HG03521 (cell line): Measurements from ENCODE around the gene TRABD2B.

Source experiments
- ATAC-seq: cut with Tn5 transposase; IDR thresholded peaks from one replicate; pipeline ENCODE4 v1.9.1; 2021; ENCODE audit warnings: mild to moderate bottlenecking, moderate library complexity; ENCODE audit not compliant: unreplicated experiment

The TRABD2B gene

DNA sequence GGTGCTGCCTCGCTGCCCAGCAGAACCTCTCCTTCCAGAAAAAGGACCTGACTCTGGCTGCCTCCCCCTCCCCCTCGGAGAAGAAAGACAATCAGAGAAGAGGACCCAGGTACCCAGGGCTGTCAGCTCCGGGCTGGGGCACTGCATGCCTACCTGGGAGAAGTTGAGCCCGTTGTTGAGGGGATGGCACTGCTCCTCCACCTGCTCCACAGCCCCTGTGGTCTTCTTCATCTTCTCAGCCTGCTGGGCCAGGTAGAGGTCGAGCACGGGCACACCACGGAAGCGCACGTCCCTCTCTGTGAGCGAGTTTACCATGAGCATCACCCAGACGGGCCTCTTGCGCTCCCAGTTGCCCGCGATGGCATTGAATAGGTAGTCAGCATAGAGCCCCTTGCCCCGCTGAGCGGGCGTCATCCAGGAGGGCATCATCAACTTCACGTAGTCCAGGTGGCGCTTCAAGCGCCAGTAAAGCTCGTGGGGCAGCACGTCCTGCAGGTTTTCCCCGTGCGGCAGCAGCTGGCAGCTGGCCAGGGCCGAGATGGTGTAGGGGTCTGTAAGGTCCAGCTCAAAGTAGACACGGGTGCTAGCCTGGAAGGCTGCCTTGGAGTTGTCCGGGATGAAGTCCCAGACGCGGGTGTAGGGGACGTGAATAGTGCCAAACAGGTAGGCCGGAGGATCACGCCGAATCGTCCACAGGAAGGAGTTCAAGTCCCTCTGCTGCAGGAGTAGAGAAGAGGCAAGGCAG is 3.1 kb downstream of the TRABD2B start:
- ATAC-seq: no peak

DNA sequence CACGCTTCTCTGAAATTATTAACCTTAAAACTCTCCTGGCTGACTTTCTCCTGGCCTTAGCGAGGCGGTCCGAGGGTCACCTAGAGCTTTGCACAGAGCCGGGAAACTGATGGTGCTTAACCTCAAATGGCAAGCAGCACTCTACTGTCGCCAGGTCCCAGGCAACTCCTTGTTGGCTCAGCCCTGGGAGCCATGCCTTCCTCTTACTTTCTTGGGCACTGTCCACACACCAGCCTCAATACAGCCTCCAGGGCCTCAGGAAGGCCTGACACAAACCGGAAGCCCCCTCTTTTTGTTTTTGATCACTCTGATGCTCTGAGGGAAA is 3.8 kb downstream of the TRABD2B start:
- no peak for ATAC-seq

DNA sequence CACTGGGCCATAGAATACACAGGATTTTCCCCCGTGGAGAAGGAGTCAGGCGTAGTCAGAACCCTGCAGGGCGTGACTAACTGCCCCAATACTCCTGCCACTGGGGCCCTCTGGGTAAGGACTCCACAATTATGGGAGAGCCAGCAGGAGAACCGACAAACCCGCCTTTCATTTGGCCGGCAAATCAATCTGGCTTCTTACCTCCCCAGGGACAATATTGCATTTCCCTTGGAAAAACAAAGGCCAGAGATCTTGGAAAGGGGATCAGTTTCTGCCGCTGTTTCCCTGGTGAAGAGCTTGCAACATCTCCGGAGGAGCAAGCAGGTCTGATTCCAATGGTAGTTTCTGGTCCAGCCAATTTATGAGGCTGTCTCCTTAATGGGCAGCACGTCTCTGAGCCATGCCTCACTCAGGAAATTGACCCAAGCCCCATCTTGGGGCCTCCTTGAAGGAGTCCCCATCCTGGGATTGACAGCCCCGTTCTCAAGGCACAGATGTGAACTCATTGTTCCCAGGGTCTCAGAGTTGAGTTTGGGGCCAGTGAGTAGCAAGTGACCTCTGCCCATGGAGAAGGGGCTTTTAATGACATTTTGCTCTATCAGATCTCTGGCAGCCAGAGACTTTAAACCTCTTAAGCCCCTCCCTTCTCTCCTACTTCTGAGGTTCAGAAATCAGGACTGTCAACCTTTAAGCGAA is 4.3 kb downstream of the TRABD2B start:
- no peak for ATAC-seq

DNA sequence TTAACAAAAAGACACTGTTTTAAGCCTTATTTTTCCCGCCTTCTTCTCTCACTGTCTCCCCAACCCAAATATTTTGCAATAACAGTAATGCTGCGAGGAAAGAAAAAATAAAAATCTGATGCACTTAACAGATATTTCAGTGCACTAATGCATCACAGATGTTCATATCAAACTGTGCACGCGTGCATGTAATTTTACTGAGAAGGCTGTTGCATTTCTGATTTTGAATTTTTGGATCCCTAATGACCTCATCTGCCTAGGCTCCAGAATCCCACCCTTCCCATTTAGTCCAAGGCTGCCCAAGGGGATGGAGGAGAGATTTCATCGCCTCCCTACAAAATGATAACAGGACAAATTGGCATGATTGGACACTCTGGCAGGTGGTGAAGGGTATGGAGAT is 5.5 kb downstream of the TRABD2B start:
- ATAC-seq: no peak

DNA sequence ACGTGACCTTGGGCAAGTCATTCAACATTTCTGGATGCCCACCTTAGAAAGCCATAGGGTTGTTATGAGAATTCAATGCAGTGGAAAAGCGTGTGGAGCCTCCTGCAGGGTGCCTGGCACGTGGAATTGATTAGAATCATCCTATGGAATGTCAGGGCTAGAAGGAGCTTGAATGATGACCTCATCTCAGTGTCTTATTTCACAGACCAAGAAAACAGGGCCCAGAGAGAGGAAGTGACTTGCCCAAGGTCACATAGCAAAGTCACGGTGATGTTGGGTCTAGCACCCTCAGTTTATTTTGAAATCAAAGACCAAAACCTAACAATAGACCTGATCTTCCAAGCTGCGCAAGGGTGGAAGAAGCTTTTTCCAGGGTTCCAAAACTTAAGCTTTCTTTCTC is 6.0 kb downstream of the TRABD2B start:
- ATAC-seq: no peak

DNA sequence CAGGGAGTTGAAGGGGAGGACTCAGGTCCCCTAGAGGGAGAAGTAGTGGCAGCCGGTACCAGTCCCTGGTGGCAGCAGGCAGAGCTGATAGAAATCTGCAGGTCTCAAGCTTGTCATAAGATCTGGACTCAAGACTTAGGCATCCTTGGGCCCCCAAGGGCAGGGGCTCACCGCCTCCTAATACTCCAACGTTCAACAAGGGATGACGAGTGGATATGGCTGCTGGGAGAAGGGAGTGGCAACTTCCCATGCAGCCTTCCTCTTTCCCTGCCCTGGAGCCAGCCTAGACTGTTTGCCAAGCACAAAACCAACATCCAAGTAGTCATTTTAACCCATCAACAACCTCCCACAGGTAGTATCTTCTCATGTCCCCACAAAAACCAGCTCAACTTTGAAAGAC is 6.9 kb downstream of the TRABD2B start:
- no peak for ATAC-seq

DNA sequence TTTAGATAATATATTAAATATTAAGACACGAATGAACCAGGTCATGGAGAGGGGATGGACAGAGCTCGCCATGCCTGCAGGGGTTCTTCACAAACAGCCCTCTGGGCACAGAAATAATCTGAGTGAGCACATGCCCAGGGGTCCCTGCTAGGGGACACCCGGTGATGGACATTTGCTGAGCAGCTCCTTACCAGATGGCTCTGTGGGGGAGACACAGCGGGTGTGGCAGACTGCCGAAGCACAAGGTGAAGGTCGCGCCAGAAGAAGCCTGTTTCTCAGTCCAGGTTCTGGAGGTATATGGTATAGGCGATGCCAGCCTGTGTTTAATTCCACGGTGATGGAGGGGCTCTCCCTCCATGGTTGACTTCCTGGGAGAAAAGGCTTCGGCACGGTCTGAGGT is 9.6 kb downstream of the TRABD2B start:
- no peak for ATAC-seq

DNA sequence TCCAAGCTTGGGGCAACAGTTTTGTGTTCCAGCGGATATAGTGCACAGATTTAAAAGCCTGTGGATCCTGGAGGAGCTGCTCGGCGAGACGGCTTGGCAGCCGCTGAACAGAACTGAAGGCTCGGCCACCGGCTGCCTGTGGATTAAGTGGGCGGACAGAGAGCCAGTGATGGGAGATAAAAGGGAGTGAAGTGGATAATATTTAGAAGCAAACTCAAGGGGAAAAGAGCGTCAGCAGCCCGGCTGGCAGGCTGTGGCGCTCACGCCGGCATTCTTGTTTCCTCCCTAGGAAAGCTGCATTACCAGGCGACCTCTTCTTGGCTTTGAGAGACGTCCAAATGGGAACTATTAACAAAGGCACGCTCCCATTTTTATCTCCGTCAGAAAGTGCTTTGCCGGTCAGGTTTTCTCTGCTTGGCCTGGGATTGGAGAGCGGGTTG is 10.4 kb downstream of the TRABD2B start:
- ATAC-seq: no peak

DNA sequence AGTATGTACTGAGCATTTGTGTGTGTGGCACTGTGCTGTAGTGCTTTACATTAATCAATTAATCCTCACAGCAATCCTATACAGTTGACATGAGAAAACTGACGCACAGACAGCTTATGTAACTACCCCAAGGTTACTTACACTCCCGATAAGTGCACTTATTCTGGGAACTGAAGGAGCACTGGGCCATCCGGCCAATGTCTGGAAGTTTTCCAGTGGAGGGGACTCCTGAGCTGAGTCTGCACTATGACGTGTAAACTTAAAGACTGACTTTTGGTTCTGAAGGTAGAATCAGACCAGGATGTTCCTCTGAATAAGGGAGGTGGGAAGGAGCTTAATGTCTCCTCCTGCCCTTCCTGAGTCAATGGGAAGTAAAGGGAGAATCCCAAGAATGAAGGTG is 12.2 kb downstream of the TRABD2B start:
- no peak for ATAC-seq

DNA sequence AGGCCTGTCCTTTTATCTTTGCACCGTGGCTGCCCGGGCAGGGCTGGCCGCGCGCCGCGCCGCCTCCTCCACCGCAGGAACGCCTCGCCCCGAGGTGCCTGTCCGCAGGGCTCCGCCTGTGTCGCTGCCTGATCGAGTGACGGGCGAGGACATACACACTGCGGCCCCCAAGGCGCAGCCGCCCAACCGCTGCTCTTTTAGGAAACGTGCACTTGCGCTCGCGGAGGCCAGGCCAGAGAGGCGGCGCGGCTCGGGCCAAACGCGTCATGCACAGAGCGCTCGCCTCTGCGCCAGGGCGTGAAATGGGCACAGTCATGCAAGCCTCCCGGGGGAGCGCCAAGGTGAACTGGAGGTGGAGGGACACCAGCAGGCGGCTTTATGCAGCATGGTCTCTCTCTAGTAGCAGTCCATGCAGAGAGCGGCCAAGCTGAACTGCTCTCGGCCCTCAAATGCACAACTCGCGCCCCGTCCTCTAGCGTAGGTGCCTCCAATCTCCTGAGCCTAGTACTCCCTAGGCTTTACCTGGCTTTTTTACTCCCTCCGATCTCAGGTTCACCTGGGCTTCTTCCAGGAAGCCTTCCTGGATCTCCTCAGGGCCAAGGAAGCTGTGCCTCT is 12.9 kb downstream of the TRABD2B start:
- no peak for ATAC-seq

DNA sequence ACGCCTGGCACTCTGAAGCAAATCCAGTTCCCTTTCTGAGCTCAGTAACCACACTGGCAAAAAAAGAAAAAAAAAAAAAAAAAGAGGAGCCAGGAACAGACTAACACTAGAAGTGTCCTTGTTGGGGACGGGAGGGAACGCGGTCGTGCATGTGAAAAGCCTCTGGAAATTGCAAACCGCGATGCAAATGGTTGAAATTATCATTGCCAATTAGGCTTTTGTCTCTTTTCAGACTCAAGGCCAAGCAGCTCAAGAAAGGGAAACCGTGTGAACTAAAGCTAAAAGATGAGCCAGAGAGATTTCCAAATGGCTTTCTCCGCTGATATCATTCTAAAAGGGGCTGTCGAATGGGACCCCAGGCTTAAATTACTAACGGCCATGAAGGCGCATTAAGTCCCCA is 13.5 kb downstream of the TRABD2B start:
- no peak for ATAC-seq

DNA sequence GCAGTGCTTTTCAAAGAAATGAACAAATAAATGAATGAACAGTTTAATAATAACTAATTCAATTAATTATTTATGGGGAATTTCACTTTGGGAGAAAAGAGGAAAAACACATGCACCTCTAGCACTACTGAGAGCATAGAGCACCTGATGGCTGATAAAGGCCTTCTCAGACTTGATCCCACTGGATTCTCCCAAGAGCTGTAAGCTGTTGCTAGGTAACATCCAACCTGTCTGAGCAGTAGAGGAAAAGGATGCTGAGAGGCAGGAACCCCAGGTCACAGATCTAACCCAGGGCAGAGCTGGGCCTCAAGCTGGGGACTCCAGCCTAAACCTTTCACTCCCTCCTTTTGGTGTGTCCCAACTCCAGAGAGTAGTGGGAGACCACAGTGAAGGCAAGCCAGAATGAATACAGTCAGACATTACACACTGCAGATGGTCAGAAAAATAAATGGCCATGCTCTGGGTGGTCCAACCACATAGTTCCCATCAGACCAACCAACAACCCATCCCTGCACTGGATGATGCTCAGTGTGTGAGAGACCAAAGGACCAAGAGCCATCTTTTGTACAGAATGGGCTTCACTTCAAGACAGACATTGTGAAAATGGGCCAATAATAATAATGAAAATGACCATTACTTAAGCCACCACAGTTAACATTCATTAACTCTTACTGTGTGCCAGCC is 15.4 kb downstream of the TRABD2B start:
- ATAC-seq: no peak

DNA sequence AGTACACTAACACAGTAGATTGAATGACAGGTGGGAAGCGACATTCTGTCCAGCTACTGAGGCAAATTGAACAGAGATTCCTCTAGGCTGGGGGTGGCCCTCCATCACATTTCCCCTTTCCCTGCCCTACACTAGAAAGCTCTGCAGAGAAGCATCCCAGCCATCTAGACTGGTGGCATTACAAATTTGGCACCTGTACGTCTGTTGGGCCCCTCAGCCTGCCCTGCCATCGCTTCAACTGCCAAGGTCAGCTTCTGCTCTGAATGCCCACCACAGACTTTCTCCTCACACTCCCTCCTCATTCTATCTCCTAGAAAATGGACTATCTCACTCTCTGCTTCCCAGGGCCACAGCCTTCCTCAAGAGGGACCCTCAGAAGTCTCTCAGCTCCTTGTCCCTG is 16.7 kb downstream of the TRABD2B start:
- ATAC-seq: no peak

DNA sequence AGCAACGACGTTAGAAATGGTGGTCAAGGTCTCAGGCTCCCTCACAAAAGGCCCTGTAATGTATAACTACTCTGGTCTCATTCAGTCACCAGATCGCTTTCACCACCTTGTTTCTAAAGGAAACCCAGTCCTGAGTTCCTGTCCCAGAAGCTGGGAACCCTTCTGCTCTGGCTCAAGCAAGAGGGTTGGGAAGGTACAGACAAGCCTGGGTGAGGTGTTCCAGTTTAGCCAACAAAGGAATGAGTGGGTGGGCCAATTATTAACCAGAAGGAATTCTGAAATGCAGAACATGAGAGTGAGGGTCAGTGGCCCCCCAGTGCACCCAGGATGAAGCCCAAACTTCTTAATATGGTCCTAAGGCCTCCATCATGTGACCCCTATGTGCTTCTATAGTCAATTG is 17.5 kb downstream of the TRABD2B start:
- no peak for ATAC-seq

DNA sequence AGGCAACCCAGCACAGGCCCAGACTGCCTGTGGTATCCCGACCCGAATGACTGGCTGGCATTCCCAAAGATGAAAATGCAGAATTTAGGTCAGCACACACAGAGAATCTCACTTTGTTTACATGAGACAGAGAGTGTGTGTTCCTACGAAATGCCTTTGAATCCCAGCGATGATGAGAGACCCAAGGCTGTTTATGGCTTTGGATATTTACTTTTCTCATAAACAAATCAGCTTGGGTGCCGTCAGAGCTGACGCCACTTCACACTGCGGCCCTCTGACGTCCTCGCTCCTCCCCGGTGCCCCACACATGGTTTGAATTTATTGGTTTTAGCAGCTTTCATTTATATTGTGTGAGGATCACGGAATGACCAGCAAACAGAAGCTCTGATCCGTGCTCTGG is 18.7 kb downstream of the TRABD2B start:
- ATAC-seq: no peak

DNA sequence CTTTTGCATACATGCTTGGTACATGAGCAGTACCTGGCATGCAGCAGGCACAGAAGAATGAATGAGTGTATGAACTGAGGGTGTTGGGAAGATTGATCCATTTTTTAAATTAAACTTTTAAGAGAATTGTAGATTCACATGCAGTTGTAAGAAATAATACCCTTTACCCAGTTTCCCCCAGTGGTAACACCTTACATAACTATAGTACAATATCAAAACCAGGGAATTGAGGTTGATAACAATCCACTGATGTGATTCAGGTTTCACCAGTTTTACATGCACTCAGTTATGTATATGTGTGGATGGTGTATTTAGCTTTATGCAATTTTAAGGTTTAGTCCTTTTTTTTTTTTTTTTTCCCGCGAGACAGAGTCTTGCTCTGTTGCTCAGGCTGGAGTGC is 20.5 kb downstream of the TRABD2B start:
- ATAC-seq: no peak

DNA sequence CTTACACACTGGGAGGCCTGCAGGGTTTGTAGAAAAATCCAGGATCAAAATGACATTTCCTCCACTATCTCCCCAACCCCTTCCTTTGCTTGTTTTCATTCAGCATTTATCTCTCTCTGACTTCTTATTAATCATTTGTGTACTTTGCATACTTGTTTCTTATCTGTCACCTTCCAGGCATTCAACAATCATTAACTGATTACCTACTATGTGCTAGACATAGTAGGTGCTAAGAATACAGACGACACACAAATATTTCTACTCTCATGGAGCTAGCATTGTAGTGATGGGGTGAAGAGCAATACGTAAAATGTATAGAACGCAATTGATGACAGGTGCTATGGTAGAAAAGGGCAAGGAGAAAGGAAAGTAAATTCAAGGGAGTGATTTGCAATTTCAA is 20.9 kb downstream of the TRABD2B start:
- no peak for ATAC-seq

DNA sequence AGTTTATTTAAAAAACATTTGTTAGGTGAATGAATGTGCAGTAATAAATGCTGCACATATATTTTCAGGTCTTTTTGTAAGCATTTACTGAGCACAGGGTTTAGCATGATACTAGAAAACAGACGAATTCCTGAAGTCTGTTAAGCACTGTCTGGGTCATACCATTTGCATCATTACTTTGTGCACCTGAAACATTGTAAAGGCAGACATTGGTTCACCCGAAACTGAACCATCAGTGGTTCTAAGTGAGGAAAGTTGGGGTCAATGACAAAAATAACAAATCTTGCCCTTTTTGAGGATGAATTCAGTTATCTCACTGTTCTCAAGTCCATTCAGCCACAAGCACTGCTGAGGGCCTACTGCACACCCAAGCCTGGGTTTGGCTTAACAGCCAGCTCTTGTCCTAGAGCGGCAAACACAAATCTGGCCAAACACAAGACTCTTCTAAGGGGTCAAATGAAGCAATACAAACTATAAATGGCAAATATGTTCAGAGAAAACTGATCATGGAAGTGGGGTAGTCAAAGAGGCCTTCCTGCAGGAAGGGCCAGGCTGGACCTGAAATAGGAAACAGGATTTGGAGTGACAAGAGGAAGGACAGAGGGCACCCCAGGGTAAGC is 21.8 kb downstream of the TRABD2B start:
- ATAC-seq: no peak

DNA sequence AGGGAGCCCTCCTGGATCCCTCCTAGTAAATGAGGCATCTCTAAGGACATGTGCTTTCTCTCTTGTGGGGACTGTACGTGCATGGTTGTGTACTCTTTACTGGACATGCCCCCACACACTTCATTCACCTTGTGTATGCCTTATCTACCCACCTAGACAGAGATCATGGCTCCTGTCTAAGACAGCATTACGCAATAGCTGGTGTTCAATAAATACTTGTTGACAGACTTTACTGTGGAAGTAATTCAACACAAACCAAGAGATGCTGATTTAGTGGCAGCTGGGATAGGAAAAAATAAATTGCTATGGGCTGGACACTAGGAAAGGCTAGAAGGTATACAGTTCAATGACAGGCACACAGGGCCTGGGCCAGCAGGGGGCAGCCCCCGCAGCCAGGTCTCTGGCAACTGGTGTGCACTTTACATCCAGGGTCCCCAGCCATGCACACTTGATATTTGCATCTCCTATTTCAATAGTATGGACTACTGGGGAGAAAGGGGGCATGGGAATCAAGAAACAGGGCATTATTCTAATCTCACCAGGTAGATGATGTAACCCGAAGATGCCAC is 24.2 kb downstream of the TRABD2B start:
- no peak for ATAC-seq

DNA sequence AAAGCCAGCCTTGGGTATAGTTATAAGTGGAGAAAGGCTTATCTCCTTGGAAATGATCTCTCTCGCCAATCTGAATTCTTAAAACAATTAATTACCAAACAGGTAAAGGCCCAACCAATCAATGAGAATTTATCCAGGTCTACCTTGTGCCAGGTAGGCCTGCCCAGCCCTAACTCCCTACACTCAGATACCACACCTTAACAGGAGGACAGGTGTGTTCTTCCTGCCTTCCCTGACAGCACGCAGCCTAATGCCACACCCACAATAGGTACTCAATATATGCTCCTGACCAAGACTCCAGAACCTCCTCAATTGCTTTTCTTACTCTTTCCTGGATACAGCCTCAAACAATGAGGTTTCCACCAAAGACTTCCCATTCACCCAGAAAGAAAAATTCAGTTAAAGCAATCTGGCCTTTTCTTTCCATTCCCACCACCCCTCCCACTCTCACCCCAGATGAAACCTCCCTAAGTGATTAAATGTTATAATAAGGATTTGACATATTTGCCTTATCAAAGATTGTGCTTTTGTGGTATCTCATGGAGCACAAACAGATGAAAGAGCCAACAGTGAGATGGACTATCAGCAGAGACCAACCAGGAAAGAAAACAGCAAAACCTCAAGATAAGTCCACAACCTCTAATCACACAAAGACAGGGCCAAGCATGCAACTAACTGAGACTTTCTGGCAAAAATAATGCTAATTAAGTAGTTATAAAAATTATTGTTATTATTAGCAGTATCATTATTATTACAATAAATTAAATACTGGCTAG is 25.6 kb downstream of the TRABD2B start:
- no peak for ATAC-seq
